CD4-positive, alpha-beta memory T cell (primary cell): Measurements from ENCODE around the gene FABP6. TPM values are rescaled to one million over a fixed set of nuclear protein-coding genes. Genes with fewer than 3 reads are reported as not detected.
"Not testable (repeated sequence)": the region's sequence is repeated elsewhere in the genome, so short reads cannot be mapped to it uniquely, and the experiment has no call there.

Experiments used
- CTCF ChIA-PET: fragments of 350-600 bp; sonication (Branson Sonifier 250); formaldehyde crosslinking; loops from one replicate; lab custom pipeline; 2021; ENCODE audit warnings: inconsistent platforms; ENCODE audit not compliant: partially characterized antibody; lab: Charles Lee
- POLR2A ChIA-PET: fragments of 350-600 bp; sonication (Branson Sonifier 250); formaldehyde crosslinking; loops from one replicate; lab custom pipeline; 2021; ENCODE audit not compliant: partially characterized antibody; lab: Charles Lee
- DNase-seq, 5 donors: peaks; one replicate each; pipeline versions ENCODE4 v3.0.0 to v3.0.0-alpha.2; 2020 to 2022; ENCODE audit warnings: mixed read lengths in 1 of 5
- H3K27ac ChIP-seq: one replicate; pipeline ENCODE4 v1.7.0; 2013; ENCODE audit warnings: low read depth, low read length
- H3K27me3 ChIP-seq: 2 replicates; pipeline ENCODE4 v1.7.0; 2013; ENCODE audit warnings: mild to moderate bottlenecking, low read length, moderate library complexity; ENCODE audit not compliant: insufficient read depth
- H3K36me3 ChIP-seq: 2 replicates; pipeline ENCODE4 v1.7.0; 2013; ENCODE audit warnings: mild to moderate bottlenecking, low read length, moderate library complexity; ENCODE audit not compliant: insufficient read depth
- H3K4me1 ChIP-seq: 2 replicates; pipeline ENCODE4 v1.7.0; 2013; ENCODE audit warnings: mild to moderate bottlenecking, low read length, moderate library complexity; ENCODE audit not compliant: insufficient read depth
- H3K4me3 ChIP-seq, 2 donors: one replicate each; pipeline ENCODE4 v1.7.0; 2013; ENCODE audit warnings: low read length in 2 of 2, mild to moderate bottlenecking in 1 of 2
- H3K9me3 ChIP-seq, 2 donors: one replicate each; pipeline ENCODE4 v1.7.0; 2013; ENCODE audit warnings: low read length in 2 of 2, control low read depth in 1 of 2; ENCODE audit not compliant: control insufficient read depth in 1 of 2
- H3K27ac Mint-ChIP-seq, 7 donors: one replicate each; pipeline ENCODE4 v1.8.0; 2020 to 2021; ENCODE audit warnings: mixed read lengths in 7 of 7, mild to moderate bottlenecking in 6 of 7, inconsistent platforms in 3 of 7, moderate library complexity in 3 of 7
- H3K27me3 Mint-ChIP-seq, 2 donors: one replicate each; pipeline ENCODE4 v1.8.0; 2020 to 2021; ENCODE audit warnings: mixed read lengths in 2 of 2
- H3K36me3 Mint-ChIP-seq, 2 donors: one replicate each; pipeline ENCODE4 v1.8.0; 2020 to 2021; ENCODE audit warnings: mixed read lengths in 2 of 2, inconsistent platforms in 1 of 2, mild to moderate bottlenecking in 1 of 2
- H3K4me1 Mint-ChIP-seq, 4 donors: one replicate each; pipeline ENCODE4 v1.8.0; 2020 to 2021; ENCODE audit warnings: mixed read lengths in 4 of 4, mild to moderate bottlenecking in 1 of 4
- H3K4me3 Mint-ChIP-seq, 8 donors: one replicate each; pipeline ENCODE4 v1.8.0; 2020 to 2021; ENCODE audit warnings: mixed read lengths in 8 of 8, mild to moderate bottlenecking in 7 of 8, moderate library complexity in 6 of 8, inconsistent platforms in 3 of 8
- H3K9me3 Mint-ChIP-seq, 8 donors: one replicate each; pipeline ENCODE4 v1.8.0; 2020 to 2021; ENCODE audit warnings: mixed read lengths in 8 of 8, mild to moderate bottlenecking in 5 of 8, inconsistent platforms in 3 of 8, moderate library complexity in 1 of 8
- intact Hi-C: fragments of 100-400 bp; cut with micrococcal nuclease; formaldehyde crosslinking; loops from one replicate; pipeline ENCODE4 v1.15.1; 2023
- polyA plus RNA-seq, 2 donors: library from polyadenylated mRNA; unstranded; fragments of 300-500 nt; fragmentation: Illumina TruSeq; gene quantifications; one replicate each; pipeline ENCODE4 v1.2.3, GENCODE V29; 2021
- total RNA-seq, 2 experiments: library from RNA; stranded (reverse); gene quantifications; one replicate each; pipeline ENCODE4 v1.2.3, GENCODE V29; 2021

Gene FABP6
- total and polyA plus RNA-seq, 4 experiments from 2014 or later: not detected

DNA sequence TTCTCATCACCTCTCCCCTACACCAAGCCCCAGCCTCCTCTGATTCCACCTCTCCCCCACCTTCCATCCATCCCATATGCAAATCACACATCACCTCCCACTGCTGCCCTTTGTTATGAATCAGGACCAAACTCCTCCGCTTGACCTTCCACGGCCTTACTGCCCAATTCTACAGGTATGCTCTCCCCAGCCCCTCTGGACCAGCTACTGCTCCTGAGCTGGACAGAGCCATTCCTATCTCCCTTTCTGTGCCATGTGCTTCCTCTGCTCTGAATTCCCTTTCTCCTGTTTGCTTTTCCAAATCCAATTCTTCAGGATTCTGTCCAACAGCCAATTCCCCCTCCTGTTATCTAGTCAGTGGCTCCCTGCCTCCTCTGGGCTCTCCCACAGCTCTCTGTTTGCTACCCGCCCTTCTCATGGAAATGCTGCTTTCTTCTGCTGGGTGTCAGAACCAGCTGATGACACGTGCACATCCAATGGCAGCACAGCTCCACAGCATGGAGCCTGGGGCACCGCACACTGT, 8.3 kb downstream of the FABP6 start:
- Histone ChIP-seq H3K27ac (no peak overlapping the region), H3K4me3 (no peak overlapping the region), H3K27me3 (no peaks in the 10 kb centered on the region), H3K36me3 (no peaks in the 10 kb centered on the region), H3K4me1 (no peaks in the 10 kb centered on the region), H3K9me3 (no peaks in the 10 kb centered on the region)
- CTCF ChIA-PET: no interaction called here
- Mint-ChIP-seq H3K36me3 (no peaks in the 10 kb centered on the region), H3K27me3 (peaks cover 4 to 7% of the 10 kb centered on the region in 2 donors), H3K9me3 (no peaks in the 10 kb centered on the region), H3K27ac (no peak overlapping the region), H3K4me3 (no peak overlapping the region), H3K4me1 (no peaks in the 10 kb centered on the region)
- POLR2A ChIA-PET: no interaction called here
- no peak for DNase-seq
- intact Hi-C loops: no loop called here

DNA sequence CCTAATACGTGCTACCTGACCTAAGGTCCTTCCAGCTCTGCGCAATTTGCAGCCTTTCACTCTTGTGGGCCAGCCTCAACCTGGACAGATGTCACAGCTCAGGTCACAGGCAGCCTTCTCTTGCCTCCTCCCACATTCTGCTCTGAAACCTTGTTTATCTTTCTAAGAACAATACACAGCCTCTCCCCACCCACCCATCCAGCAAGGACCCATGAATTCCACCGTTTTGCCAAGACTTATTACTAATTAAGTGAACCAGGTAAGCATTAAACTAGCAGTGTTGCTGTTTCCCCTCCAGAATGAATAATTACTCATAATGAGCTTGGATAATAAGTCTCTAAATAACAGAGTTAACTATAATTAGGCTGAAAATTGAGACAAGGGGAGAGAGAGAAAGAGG, 11.0 kb downstream of the FABP6 start:
- no peaks in the 10 kb centered on the region for H3K36me3 ChIP-seq
- no peaks in the 10 kb centered on the region for H3K9me3 ChIP-seq
- no peaks in the 10 kb centered on the region for H3K9me3 Mint-ChIP-seq
- H3K27ac ChIP-seq: no peak overlapping the region
- POLR2A ChIA-PET: no interaction called here
- no peaks in the 10 kb centered on the region for H3K4me1 ChIP-seq
- H3K27me3 ChIP-seq: no peaks in the 10 kb centered on the region
- H3K4me1 Mint-ChIP-seq: no peaks in the 10 kb centered on the region
- H3K27ac Mint-ChIP-seq: no peak overlapping the region
- no peak overlapping the region for H3K4me3 ChIP-seq
- H3K36me3 Mint-ChIP-seq: no peaks in the 10 kb centered on the region
- H3K4me3 Mint-ChIP-seq: no peak overlapping the region
- H3K27me3 Mint-ChIP-seq: peaks cover 4 to 8% of the 10 kb centered on the region in 2 donors
- DNase-seq: no peak
- CTCF ChIA-PET: no interaction called here
- intact Hi-C loops: no loop called here

DNA sequence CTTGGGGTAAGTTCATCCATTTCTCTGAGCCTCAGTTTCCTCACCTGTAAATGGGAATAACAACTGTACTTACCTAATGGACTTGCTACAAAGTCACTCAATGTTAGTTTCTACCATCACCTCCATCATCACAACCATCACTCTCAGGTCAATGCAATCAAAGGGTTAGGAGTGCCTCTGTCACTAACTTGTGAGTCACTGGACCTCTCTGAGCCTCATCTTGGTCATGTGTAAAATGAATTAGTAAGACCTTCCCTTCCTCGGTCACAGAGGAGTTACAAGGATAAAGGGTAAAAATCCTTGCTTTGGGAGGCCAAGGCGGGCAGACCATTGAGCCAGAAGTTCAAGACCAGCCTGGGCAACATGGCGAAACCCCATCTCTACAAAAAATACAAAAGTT, 12.8 kb downstream of the FABP6 start:
- Histone ChIP-seq H3K4me1 (no peaks in the 10 kb centered on the region), H3K9me3 (no peaks in the 10 kb centered on the region), H3K36me3 (no peaks in the 10 kb centered on the region), H3K27me3 (no peaks in the 10 kb centered on the region), H3K4me3 (no peak overlapping the region), H3K27ac (no peak overlapping the region)
- Mint-ChIP-seq H3K27me3 (peaks cover 2 to 8% of the 10 kb centered on the region in 2 donors), H3K36me3 (no peaks in the 10 kb centered on the region), H3K9me3 (no peaks in the 10 kb centered on the region), H3K4me1 (no peaks in the 10 kb centered on the region), H3K4me3 (no peak overlapping the region), H3K27ac (no peak overlapping the region)
- ChIA-PET POLR2A (no interaction called here), CTCF (no interaction called here)
- intact Hi-C loops: no loop called here
- no peak for DNase-seq

DNA sequence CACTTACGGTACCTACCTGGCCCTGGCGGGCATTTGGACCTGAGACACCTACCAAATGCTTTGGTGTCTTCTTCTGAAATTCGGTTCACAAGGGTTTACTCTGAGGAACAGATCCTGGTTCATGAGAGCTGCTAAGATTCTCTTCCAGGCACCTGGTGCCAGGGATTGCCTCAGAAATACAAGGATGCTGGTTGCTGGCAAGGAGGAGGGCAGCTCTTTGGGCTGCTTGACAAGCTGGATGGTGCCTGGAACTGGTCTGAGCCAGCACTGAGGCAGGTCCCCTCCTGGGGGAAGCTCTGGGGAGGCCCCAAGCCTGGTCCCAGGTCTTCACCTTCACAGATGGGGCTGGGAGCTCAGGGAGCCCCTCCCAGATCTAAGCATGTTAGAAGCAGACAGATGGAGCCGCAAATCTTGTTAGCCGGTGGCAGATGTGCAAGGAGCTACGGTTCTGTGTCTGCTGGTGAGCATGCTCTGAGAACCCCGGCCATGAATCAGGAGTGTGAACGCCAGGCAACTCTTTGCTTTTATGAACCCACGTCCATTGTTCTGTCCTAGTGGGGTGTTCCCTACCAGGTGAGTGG, 16.3 kb downstream of the FABP6 start:
- Histone ChIP-seq H3K9me3 (no peaks in the 10 kb centered on the region), H3K4me3 (no peak overlapping the region), H3K36me3 (no peaks in the 10 kb centered on the region), H3K4me1 (no peaks in the 10 kb centered on the region), H3K27ac (no peak overlapping the region), H3K27me3 (no peaks in the 10 kb centered on the region)
- no peak for DNase-seq
- no peaks in the 10 kb centered on the region for H3K4me1 Mint-ChIP-seq
- no peak overlapping the region for H3K4me3 Mint-ChIP-seq
- no peaks in the 10 kb centered on the region for H3K36me3 Mint-ChIP-seq
- no peaks in the 10 kb centered on the region for H3K9me3 Mint-ChIP-seq
- intact Hi-C loops: no loop called here
- ChIA-PET POLR2A (no interaction called here), CTCF (interaction anchor here (1.3 kb wide), 1 partner anchor 9 kb away, joined by 3 read pairs; no protein-coding TSS in a partner anchor)
- no peak overlapping the region for H3K27ac Mint-ChIP-seq
- peaks cover 0 to 2% of the 10 kb centered on the region in 2 donors for H3K27me3 Mint-ChIP-seq

DNA sequence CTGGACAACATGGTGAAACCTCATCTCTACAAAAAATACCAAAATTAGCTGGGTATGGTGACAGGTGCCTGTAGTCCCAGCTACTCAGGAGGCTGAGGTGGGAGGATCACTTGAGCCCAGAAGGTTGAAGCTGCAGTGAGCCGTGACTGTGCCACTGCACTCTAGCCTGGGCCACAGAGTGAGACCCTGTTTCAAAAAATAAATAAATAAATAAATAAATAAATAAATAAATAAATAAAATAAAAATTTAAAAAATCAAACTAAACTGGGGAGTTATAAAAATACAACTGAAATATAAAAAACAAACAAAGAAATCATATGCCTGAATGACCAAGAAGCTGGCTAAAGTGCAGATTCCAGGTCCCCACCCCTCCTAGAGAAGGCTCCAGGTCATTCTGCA, 20.3 kb downstream of the FABP6 start:
- intact Hi-C loops, H3K4me3 ChIP-seq, CTCF ChIA-PET, H3K9me3 ChIP-seq, H3K4me1 ChIP-seq, POLR2A ChIA-PET, H3K36me3 Mint-ChIP-seq, H3K27ac ChIP-seq, H3K9me3 Mint-ChIP-seq, H3K36me3 ChIP-seq, H3K27me3 Mint-ChIP-seq, H3K4me3 Mint-ChIP-seq, H3K27me3 ChIP-seq, H3K27ac Mint-ChIP-seq, H3K4me1 Mint-ChIP-seq, DNase-seq: not testable (repeated sequence)

DNA sequence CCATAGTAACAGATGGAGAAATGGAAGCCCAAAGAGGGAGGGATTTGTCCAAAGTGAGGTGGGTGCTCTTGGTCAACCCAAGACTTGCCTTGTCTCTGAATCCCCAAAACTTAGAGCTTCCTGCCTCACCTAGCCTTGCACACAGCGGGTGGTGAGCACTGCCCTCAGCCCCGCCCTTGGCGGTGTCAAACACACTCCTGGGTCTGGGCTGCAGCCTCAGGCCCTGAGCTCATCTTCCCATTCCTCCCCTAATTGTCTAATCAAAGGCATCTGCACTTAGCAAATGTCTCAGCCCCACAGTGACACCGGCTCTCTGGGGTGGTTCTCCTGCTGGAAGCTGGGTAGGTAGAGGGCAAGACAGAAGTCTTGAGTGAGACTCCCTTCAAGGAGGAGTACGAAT, 20.9 kb downstream of the FABP6 start:
- Histone ChIP-seq H3K9me3 (no peaks in the 10 kb centered on the region), H3K27me3 (no peaks in the 10 kb centered on the region), H3K36me3 (no peaks in the 10 kb centered on the region), H3K27ac (no peak overlapping the region), H3K4me3 (no peak overlapping the region), H3K4me1 (no peaks in the 10 kb centered on the region)
- Mint-ChIP-seq H3K4me3 (no peak overlapping the region), H3K9me3 (no peaks in the 10 kb centered on the region), H3K4me1 (no peaks in the 10 kb centered on the region), H3K27ac (no peak overlapping the region), H3K36me3 (no peaks in the 10 kb centered on the region), H3K27me3 (peaks cover 0 to 5% of the 10 kb centered on the region in 2 donors)
- POLR2A ChIA-PET: no interaction called here
- no peak for DNase-seq
- intact Hi-C loops: no loop called here
- CTCF ChIA-PET: no interaction called here

DNA sequence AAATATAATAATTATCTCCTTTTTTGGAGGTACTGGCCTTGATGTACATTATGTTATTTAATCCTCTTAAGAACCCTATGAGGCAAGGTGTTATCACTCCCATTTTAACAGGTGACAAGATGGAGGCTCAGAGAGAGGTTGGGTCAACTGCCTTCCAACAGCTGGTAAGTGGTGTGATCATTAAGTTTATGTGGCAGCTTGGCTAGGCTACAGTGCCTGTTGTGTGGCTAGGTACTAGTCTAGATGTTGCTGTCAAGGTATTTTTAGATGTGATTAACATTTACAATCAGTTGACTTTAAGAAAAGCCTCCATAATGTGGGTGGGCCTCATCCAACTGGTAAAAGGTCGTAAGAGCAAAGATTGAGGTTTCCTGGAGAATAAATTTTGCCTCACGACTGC, 21.5 kb downstream of the FABP6 start:
- Histone ChIP-seq H3K4me1 (no peaks in the 10 kb centered on the region), H3K4me3 (no peak overlapping the region)
- CTCF ChIA-PET: no interaction called here

More for the DNA sequence above, 21.5 kb downstream of the FABP6 start:
- Mint-ChIP-seq H3K9me3 (no peaks in the 10 kb centered on the region), H3K4me1 (no peaks in the 10 kb centered on the region), H3K4me3 (no peak overlapping the region), H3K36me3 (no peaks in the 10 kb centered on the region), H3K27me3 (peaks cover 0 to 5% of the 10 kb centered on the region in 2 donors), H3K27ac (no peak overlapping the region)
- DNase-seq: no peak
- Histone ChIP-seq H3K9me3 (no peaks in the 10 kb centered on the region), H3K27ac (no peak overlapping the region), H3K36me3 (no peaks in the 10 kb centered on the region), H3K27me3 (no peaks in the 10 kb centered on the region)
- intact Hi-C loops: no loop called here
- POLR2A ChIA-PET: no interaction called here
